ENCODE results near the gene LDLRAD4.

The LDLRAD4 gene

GRCh38 chr18:13370995-13371625 is 152.6 kb downstream of the LDLRAD4 start:
- no peak for DNase-seq (ENCODE audit: low spot score)

GRCh38 chr18:13371689-13372418 is 153.3 kb downstream of the LDLRAD4 start:
- DNase-seq (ENCODE audit: low spot score), result no peak

GRCh38 chr18:13372531-13372951 is 154.0 kb downstream of the LDLRAD4 start:
- no peak for DNase-seq (ENCODE audit: low spot score)

GRCh38 chr18:13374096-13374467 is 155.5 kb downstream of the LDLRAD4 start:
- no peak for DNase-seq (ENCODE audit: low spot score)

- no peak for DNase-seq (ENCODE audit: low spot score)
Observed at GRCh38 chr18:13374468-13375301, 156.1 kb downstream of the LDLRAD4 start.

- DNase-seq (ENCODE audit: low spot score), result no peak
Observed at GRCh38 chr18:13375302-13376255, 157.0 kb downstream of the LDLRAD4 start.

GRCh38 chr18:13376298-13376840 is 157.8 kb downstream of the LDLRAD4 start:
- DNase-seq (ENCODE audit: low spot score), result no peak

GRCh38 chr18:13376841-13377351 is 158.3 kb downstream of the LDLRAD4 start:
- DNase-seq (ENCODE audit: low spot score), result no peak

- DNase-seq (ENCODE audit: low spot score), result no peak
Observed at GRCh38 chr18:13377496-13377895, 158.9 kb downstream of the LDLRAD4 start.

- no peak for DNase-seq (ENCODE audit: low spot score)
Observed at GRCh38 chr18:13378150-13378549, 159.6 kb downstream of the LDLRAD4 start.

GRCh38 chr18:13379062-13379865 is 160.7 kb downstream of the LDLRAD4 start:
- DNase-seq (ENCODE audit: low spot score), result no peak

GRCh38 chr18:13379930-13380690 is 161.6 kb downstream of the LDLRAD4 start:
- DNase-seq (ENCODE audit: low spot score), result no peak

- DNase-seq (ENCODE audit: low spot score), result no peak
Observed at GRCh38 chr18:13380691-13381070, 162.1 kb downstream of the LDLRAD4 start.

GRCh38 chr18:13381331-13381730 is 162.8 kb downstream of the LDLRAD4 start:
- no peak for DNase-seq (ENCODE audit: low spot score)

GRCh38 chr18:13381944-13382365 is 163.4 kb downstream of the LDLRAD4 start:
- DNase-seq (ENCODE audit: low spot score), result peak; percentile 60

- DNase-seq (ENCODE audit: low spot score), result no peak
Observed at GRCh38 chr18:13382366-13382953, 163.9 kb downstream of the LDLRAD4 start.

GRCh38 chr18:13382954-13383827 is 164.6 kb downstream of the LDLRAD4 start:
- DNase-seq (ENCODE audit: low spot score), result no peak

Measured in globus pallidus (tissue), 1 donor.